Heart left ventricle (tissue), 16 donors: ENCODE results near the gene LRIG1. TPM values are rescaled to one million over a fixed set of nuclear protein-coding genes. Genes with fewer than 3 reads are reported as not detected.

Experiments
- ATAC-seq, 4 donors: fragments of 200-7000 bp; cut with Tn5 transposase; one replicate each; pipeline ENCODE4 v1.9.1; 2020 to 2022; ENCODE audit warnings: moderate library complexity in 4 of 4, mild to moderate bottlenecking in 3 of 4, moderate number of reproducible peaks in 1 of 4
- DNase-seq, 5 donors: peaks; one replicate each; pipeline ENCODE4 v3.0.0-alpha.2; 2020
- H3K27ac ChIP-seq, 12 donors: fragments of 200-600 bp; sonication (generic) in 4 of 12; one replicate each; pipeline versions ENCODE4 v1.5.0 to v1.8.0; 2016 to 2022; ENCODE audit warnings: mild to moderate bottlenecking in 2 of 12
- H3K27me3 ChIP-seq, 9 donors: fragments of 200-600 bp; sonication (generic) in 2 of 9; one replicate each; pipeline versions ENCODE4 v1.5.1 to v1.8.0; 2016 to 2022; ENCODE audit warnings: mild to moderate bottlenecking in 3 of 9
- H3K36me3 ChIP-seq, 9 donors: fragments of 200-600 bp; sonication (generic) in 2 of 9; one replicate each; pipeline versions ENCODE4 v1.5.0 to v1.8.0; 2018 to 2022; ENCODE audit warnings: mild to moderate bottlenecking in 2 of 9
- H3K4me1 ChIP-seq, 12 donors: fragments of 200-600 bp; sonication (generic) in 4 of 12; one replicate each; pipeline versions ENCODE4 v1.5.0 to v1.8.0; 2016 to 2022; ENCODE audit warnings: mild to moderate bottlenecking in 3 of 12
- H3K4me3 ChIP-seq, 12 donors: fragments of 200-600 bp; sonication (generic) in 4 of 12; one replicate each; pipeline versions ENCODE4 v1.5.0 to v1.8.0; 2017 to 2022; ENCODE audit warnings: mild to moderate bottlenecking in 9 of 12, moderate library complexity in 4 of 12
- H3K9me3 ChIP-seq, 12 donors: fragments of 200-600 bp; sonication (generic) in 4 of 12; one replicate each; pipeline versions ENCODE4 v1.5.0 to v1.8.0; 2016 to 2022; ENCODE audit warnings: mild to moderate bottlenecking in 1 of 12
- POLR2A ChIP-seq, 2 donors: fragments of 450-650 bp; IDR thresholded peaks; one replicate each; pipeline ENCODE4 v1.6.1; 2017; ENCODE audit warnings: antibody characterized with exemption in 2 of 2, mild to moderate bottlenecking in 2 of 2, moderate library complexity in 2 of 2
- WGBS, 4 donors: extraction: QIAGEN DNeasy Blood & Tissue Kit in 2 of 4; methylation state at CpG; one replicate each; pipeline versions ENCODE4 v1.1.5 to v1.1.7; 2013 to 2018; 5-methylcytosine and 5-hydroxymethylcytosine counted together
- intact Hi-C, 10 donors: fragments of 100-400 bp; cut with DNase I; formaldehyde crosslinking; loops; one replicate each; pipeline versions ENCODE4 v1.11.1 to v1.14.2; 2022
- polyA plus RNA-seq, 2 donors: library from polyadenylated mRNA; stranded (reverse); fragments of 200-250 nt; gene quantifications; one replicate each; pipeline ENCODE4 v1.2.3, GENCODE V29; 2013
- total RNA-seq, 9 donors: library from RNA; depleted of rRNA in 2 of 9; stranded (reverse); fragments of >200 nt in 2 of 9; fragmentation: NEBNext Ultra II Directional in 3 of 9; extraction: Animal tissue kit (Norgen Biotek cat#: 25700) in 3 of 9; gene quantifications; one replicate each; pipeline versions ENCODE4 v1.1.0 to v1.2.4, GENCODE V29; 2016 to 2023
- TF ChIP-seq, protein P1 (sequence below), 12 donors: fragments of 200-600 bp; sonication (generic) in 4 of 12; IDR thresholded peaks; one replicate each; pipeline versions ENCODE4 v1.5.0 to v1.8.0; 2018 to 2022; ENCODE audit warnings: antibody characterized with exemption in 12 of 12, mild to moderate bottlenecking in 5 of 12
- donor health status: ischemic (EF 13 %, LVEDD 7.1; RV severe dilation, severe dysfunction).
- donor health status: healthy with polysubstance abuse.
- donor health status: DM: no; HTN: yes; CAD: no.
- donor health status: DM: no; HTN: no; CAD: no.
- donor health status: ischemic (EF 25% LVEDD 6.9; RV normal size, moderate dysfunction).
- donor health status: ischemic (EF 25% LVEDD 5.7; RV mildly dilated, moderate dysfunction).
- donor health status: healthy.
- donor health status: DM: yes; HTN: yes; CAD: no.
- donor health status: ischemic (EF 35%, LVEDD 5.7; RV mildly dilated, moderate dysfunction).
- donor health status: nonischemic (EF 11% LVEDD 7.7; RV severe dilation, severe dysfunction).
- donor health status: DM: yes; HTN: yes; CAD: no.
- donor health status: PGD.
- donor health status: ischemic (EF 29% LVEDD 5.4; RV normal size, mild dysfunction).
- donor health status: nonischemic (EF 23%, LVEDD 6.1; RV moderate dilation, normal function).

Gene LRIG1
- total and polyA plus RNA-seq, 11 donors = 42.3 to 161 (median 88.8) TPM

DNA sequence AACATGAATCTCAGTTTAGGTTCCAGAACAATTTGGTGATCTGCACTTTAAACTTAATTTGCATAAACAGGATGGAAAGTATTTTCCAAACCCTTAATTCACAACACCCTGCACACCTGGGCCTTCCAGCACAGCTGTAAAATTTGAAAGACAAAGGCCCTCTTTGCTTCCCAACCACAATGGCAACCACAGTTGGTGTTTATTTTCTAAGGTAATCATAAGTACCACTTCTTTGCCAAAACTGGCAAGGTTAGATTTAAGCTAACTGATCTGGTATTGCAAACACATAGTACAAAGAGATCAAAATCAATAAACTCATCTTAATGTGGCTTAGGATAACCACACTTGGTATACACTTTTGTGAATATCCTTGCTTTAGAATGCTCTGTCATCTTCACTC is 4.1 kb downstream of the LRIG1 start:
- peaks cover 8 to 81% (median 76%) of the 10 kb centered on the region in 12 donors for H3K4me1 ChIP-seq
- no peak for ATAC-seq
- H3K9me3 ChIP-seq = no peaks in the 10 kb centered on the region
- H3K27me3 ChIP-seq = no peaks in the 10 kb centered on the region
- H3K36me3 ChIP-seq = no peaks in the 10 kb centered on the region
- no peak for TF ChIP-seq POLR2A (IDR thresholded peaks at IDR 0.05)
- TF ChIP-seq, protein P1, sequence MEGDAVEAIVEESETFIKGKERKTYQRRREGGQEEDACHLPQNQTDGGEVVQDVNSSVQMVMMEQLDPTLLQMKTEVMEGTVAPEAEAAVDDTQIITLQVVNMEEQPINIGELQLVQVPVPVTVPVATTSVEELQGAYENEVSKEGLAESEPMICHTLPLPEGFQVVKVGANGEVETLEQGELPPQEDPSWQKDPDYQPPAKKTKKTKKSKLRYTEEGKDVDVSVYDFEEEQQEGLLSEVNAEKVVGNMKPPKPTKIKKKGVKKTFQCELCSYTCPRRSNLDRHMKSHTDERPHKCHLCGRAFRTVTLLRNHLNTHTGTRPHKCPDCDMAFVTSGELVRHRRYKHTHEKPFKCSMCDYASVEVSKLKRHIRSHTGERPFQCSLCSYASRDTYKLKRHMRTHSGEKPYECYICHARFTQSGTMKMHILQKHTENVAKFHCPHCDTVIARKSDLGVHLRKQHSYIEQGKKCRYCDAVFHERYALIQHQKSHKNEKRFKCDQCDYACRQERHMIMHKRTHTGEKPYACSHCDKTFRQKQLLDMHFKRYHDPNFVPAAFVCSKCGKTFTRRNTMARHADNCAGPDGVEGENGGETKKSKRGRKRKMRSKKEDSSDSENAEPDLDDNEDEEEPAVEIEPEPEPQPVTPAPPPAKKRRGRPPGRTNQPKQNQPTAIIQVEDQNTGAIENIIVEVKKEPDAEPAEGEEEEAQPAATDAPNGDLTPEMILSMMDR (IDR thresholded peaks at IDR 0.05) = no peak
- no peak overlapping the region for H3K4me3 ChIP-seq
- DNase-seq = no peak
- intact Hi-C loops = loop anchor here in 7 of 10 donors (5.0 kb wide), 4 partner anchors 44 to 89 kb away; no protein-coding TSS in a partner anchor
- peak overlapping the region in 11 of 12 donors; percentile 4 to 98 (median 94) for H3K27ac ChIP-seq

- Histone ChIP-seq H3K27ac (peak overlapping the region in 11 of 12 donors; percentile 5 to 98 (median 94)), H3K36me3 (no peaks in the 10 kb centered on the region), H3K4me1 (peaks cover 8 to 81% (median 76%) of the 10 kb centered on the region in 12 donors), H3K9me3 (no peaks in the 10 kb centered on the region), H3K27me3 (no peaks in the 10 kb centered on the region), H3K4me3 (no peak overlapping the region)
- DNase-seq = no peak
- intact Hi-C loops = loop anchor here in 7 of 10 donors (5.0 kb wide), 4 partner anchors 44 to 89 kb away; no protein-coding TSS in a partner anchor
- TF ChIP-seq, protein P1 (IDR thresholded peaks at IDR 0.05) = no peak
- no peak for TF ChIP-seq POLR2A (IDR thresholded peaks at IDR 0.05)
- WGBS, 4 donors = 45 to 61% (median 61%) methylated on average over 3 of the region's 3 CpGs
- ATAC-seq = no peak
These were observed 4.5 kb downstream of the LRIG1 start for GRCh38 chr3:66496301-66496700.

- ATAC-seq (peak in 3 of 4 donors; percentile 13 to 40 (median 31)), DNase-seq (peak in 3 of 5 donors; percentile 32 to 43 (median 42))
- no peaks in the 10 kb centered on the region for H3K9me3 ChIP-seq
- intact Hi-C loops = loop anchor here in 7 of 10 donors (5.0 kb wide), 4 partner anchors 43 to 88 kb away; no protein-coding TSS in a partner anchor
- peak overlapping the region; percentile 5 to 98 (median 94) for H3K27ac ChIP-seq
- 15 to 31% (median 24%) methylated on average over 3 of the region's 3 CpGs for WGBS, 4 donors
- no peak for TF ChIP-seq POLR2A (IDR thresholded peaks at IDR 0.05)
- TF ChIP-seq, protein P1 (IDR thresholded peaks at IDR 0.05) = no peak
- H3K27me3 ChIP-seq = no peaks in the 10 kb centered on the region
- H3K4me3 ChIP-seq = peak overlapping the region in 1 of 12 donors; percentile 14
- H3K36me3 ChIP-seq = no peaks in the 10 kb centered on the region
- peaks cover 8 to 87% (median 81%) of the 10 kb centered on the region in 12 donors for H3K4me1 ChIP-seq
These were observed 5.2 kb downstream of the LRIG1 start for GRCh38 chr3:66495668-66496045.

DNA sequence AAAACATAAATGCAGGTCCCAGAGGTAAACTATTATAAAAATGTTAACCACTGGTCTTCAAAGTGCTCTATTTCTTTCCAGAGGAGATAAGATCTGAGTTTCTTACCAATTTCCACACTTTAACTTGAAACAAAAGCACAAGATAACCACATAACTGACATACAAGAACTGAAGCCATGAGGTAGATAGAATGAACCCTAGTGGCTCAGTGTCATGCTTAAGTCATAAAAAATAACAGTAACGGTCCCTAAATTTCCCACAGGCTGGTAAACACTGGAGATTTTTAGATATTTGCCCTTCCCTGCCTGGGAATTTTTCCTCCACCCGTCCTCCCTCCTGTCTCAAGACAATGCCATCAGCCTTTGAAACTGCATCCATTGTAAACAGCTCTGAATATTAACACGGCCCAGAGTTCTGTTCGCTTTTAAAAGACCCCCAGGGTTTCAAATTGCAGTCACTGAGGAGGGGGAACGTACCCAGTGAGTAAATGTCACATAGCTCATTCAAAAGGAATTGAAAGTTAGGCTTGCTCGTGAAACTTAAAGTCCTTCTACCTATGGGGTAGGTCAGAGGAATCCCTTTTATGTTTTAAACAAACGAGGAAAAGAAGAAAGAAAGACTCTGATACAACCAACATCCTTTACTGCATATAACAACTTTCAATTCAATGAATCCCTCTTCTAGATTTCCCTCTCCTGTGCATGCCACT is 5.7 kb downstream of the LRIG1 start:
- Histone ChIP-seq H3K27ac (peak overlapping the region in 11 of 12 donors; percentile 23 to 98 (median 94)), H3K36me3 (no peaks in the 10 kb centered on the region), H3K4me3 (peak overlapping the region in 1 of 12 donors; percentile 14), H3K4me1 (peaks cover 8 to 93% (median 87%) of the 10 kb centered on the region in 12 donors), H3K27me3 (no peaks in the 10 kb centered on the region), H3K9me3 (no peaks in the 10 kb centered on the region)
- DNase-seq = no peak
- ATAC-seq = no peak
- TF ChIP-seq POLR2A (IDR thresholded peaks at IDR 0.05) = no peak
- TF ChIP-seq, protein P1 (IDR thresholded peaks at IDR 0.05) = no peak
- 43 to 46% (median 44%) methylated on average over 7 of the region's 7 CpGs for WGBS, 4 donors
- intact Hi-C loops = loop anchor here in 7 of 10 donors (5.0 kb wide), 4 partner anchors 43 to 88 kb away; no protein-coding TSS in a partner anchor
